Measurements from ENCODE around the gene SLC23A1.

Gene SLC23A1

DNA sequence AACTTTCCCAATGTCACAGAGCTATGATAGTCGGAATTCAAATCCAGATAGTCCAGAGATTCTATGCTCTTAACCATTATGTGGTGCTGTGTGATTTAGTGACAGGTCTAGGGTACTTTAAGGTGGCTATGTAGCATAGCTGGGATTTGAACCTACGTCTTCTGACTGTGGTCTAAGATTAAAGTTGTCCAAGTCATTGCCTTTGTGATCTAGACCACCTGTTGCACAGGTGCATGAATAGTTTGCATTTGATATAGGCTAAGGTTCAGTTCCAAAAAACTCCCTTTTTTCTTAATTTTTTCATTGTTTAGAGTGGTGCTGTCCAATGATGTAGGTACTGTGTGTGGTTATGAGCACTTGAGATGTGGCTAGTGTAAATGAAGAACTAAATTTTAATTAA, 38.9 kb downstream of the SLC23A1 start:
- Histone ChIP-seq H3K4me3 (peak overlapping the region; percentile 77), H3K27ac (peak overlapping the region; percentile 98; the same call in 1 of the 2 replicates), H3K9ac (peak overlapping the region; percentile 98), H3K4me2 (peak overlapping the region; percentile 90), H3K36me3 (peaks cover 51% of the 10 kb centered on the region), H3K4me1 (peaks cover 80% of the 10 kb centered on the region), H3K9me3 (no peaks in the 10 kb centered on the region), H3K27me3 (no peaks in the 10 kb centered on the region), H4K20me1 (peaks cover 82% of the 10 kb centered on the region)
- TF ChIP-seq Cebpa-rat (IDR thresholded peaks at IDR 0.05): no peak

DNA sequence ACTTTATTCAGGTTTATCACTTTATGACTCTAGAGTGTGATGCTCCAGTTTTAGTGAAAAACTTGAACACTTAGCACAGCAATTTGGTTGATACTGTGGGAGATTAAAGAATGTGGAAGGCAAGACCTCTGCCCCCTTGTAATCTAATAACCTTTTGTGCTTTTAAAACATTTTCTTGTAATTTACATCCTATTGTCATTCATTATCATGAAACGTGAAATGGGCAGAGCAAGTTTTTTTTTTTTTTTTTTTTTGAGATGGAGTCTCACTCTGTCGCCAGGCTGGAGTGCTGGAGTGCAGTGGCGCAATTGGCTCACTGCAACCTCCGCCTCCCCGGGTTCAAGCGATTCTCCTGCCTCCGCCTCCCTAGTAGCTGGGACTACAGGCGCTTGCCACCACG, 39.6 kb downstream of the SLC23A1 start:
- H3K4me3 ChIP-seq: peak overlapping the region; percentile 77
- no peaks in the 10 kb centered on the region for H3K27me3 ChIP-seq
- H3K36me3 ChIP-seq: peaks cover 46% of the 10 kb centered on the region
- peak overlapping the region; percentile 90 for H3K4me2 ChIP-seq
- no peaks in the 10 kb centered on the region for H3K9me3 ChIP-seq
- H4K20me1 ChIP-seq: peaks cover 75% of the 10 kb centered on the region
- peak overlapping the region; percentile 98 for H3K9ac ChIP-seq
- H3K4me1 ChIP-seq: peaks cover 73% of the 10 kb centered on the region
- TF ChIP-seq Cebpa-rat (IDR thresholded peaks at IDR 0.05): no peak
- peak overlapping the region; percentile 98 for H3K27ac ChIP-seq

DNA sequence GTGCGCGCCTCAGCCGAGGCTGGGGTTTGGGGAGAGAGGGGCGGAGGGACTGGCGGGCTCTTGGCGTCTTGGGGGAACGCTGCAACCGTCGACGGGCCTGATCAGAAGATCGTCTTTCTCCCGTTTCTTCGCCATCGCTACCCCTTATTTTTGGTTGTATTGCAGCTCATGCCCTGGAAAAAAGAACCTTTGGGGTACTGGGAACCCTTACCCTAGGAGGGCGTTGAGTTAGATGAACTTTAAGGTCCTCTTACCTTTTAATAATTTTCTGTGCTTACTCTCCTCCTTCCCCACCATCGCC, 40.7 kb downstream of the SLC23A1 start:
- no peaks in the 10 kb centered on the region for H3K27me3 ChIP-seq
- peaks cover 35% of the 10 kb centered on the region for H3K36me3 ChIP-seq

DNA sequence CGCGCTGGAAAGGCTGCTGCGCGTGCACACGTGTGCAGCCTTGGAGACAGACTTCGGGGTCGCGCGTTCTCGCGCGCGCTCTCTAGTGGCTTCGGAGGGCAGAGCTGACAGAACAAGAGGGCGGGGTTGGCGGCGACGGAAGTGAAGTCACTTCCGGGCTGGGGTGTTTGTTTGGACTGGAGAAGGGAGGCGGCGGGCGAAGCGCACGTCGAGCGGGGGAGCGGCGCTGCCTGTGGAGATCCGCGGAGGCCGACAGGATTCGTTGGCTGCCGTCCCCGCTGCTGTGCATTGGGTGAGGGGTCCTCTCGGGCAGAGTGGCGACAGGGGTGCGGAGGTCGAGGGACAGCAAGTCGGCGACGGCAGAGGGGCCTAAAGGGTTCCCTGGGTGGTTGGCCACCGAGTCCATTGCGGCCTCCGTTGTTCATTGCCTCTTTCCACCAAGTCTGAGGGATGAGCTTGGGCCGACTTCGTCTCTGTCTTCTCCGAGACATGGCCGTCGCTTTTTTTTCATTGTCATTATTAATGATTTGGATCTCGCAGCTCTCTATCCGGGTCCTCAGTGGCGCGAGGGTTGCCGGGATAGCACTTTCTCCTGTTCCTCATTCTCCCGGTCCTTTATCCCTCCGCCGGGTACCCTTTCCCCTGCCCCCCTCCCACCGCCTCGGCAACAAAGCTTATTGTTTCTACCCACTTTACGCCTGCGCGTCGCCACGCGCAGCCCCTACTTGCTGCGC, 41.2 kb downstream of the SLC23A1 start, which contains the start of gene PAIP2:
TSS of gene PAIP2 (plus strand) at position 166 of the 734 bp plus-strand sequence. CDS start 21,931 bp downstream, outside the sequence.
- TF ChIP-seq Cebpa-rat (IDR thresholded peaks at IDR 0.05): no peak

More for the DNA sequence above, 40.7 kb downstream of the SLC23A1 start:
- Histone ChIP-seq H3K4me1 (peaks cover 62% of the 10 kb centered on the region), H3K9ac (peak overlapping the region; percentile 98), H4K20me1 (peaks cover 64% of the 10 kb centered on the region), H3K4me3 (peak overlapping the region; percentile 77), H3K9me3 (no peaks in the 10 kb centered on the region), H3K27ac (peak overlapping the region; percentile 98), H3K4me2 (peak overlapping the region; percentile 90)
- TF ChIP-seq Cebpa-rat (IDR thresholded peaks at IDR 0.05): no peak

DNA sequence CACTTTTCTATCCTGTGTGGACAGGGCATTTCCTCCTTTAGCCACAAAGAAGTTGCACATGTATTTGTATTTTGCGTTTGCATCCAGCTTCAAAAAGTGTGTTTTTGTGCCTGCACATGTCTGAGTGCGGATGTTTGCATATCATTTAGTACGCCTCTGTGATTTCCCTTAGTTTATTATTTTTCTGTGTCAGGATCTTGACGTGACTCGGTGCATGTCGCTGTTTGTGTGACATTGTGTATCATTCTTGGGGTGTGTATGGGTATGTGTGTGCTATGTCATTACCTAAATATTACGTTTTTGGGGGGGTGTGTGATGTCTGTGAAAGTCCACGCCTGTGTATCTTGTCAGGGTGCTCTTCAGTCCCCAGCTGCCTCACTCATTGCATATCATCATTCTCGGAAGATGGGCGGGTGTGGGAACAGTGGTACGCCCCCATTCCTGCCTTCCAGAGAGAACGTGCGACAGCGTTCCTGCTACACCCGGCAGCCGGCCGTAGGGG, 41.9 kb downstream of the SLC23A1 start:
- H3K27ac ChIP-seq: no peak overlapping the region
- H3K9me3 ChIP-seq: no peaks in the 10 kb centered on the region

More for the DNA sequence above, 41.2 kb downstream of the SLC23A1 start, which contains the start of gene PAIP2:
- Histone ChIP-seq H3K36me3 (peaks cover 30% of the 10 kb centered on the region), H4K20me1 (peaks cover 59% of the 10 kb centered on the region), H3K9me3 (no peaks in the 10 kb centered on the region), H3K27ac (peak within 1 kb of the TSS; percentile 98), H3K9ac (peak within 1 kb of the TSS; percentile 98), H3K4me2 (peak within 1 kb of the TSS; percentile 90), H3K27me3 (no peaks in the 10 kb centered on the region), H3K4me3 (peak within 1 kb of the TSS; percentile 77), H3K4me1 (peaks cover 56% of the 10 kb centered on the region)

DNA sequence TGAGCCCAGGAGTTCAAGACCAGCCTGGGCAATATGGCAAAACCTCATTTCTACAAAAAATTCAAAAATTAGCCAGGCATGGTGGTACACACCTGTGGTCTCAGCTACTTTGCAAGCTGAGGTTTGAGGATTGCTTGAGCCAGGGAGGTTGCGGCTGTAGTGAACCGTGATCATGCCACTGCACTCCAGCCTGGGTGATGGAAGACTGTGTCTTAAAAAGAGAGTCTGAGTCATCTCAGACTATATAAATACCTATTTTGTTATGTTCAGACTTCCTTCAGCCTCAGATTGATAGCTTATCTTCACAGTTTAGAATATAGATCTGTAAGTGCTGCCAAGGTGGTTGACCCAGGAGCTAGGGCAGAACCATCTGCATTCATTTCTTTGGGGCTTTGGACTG, 43.0 kb downstream of the SLC23A1 start:
- peaks cover 38% of the 10 kb centered on the region for H3K4me1 ChIP-seq
- 0 out of 2 replicates have a peak overlapping the region, but pooled peaks have one; percentile 90 for H3K4me2 ChIP-seq
- no peak for TF ChIP-seq Cebpa-rat (IDR thresholded peaks at IDR 0.05)
- peaks cover 12% of the 10 kb centered on the region for H3K36me3 ChIP-seq
- H3K27ac ChIP-seq: peak overlapping the region; percentile 28; the same call in 1 of the 2 replicates
- no peaks in the 10 kb centered on the region for H3K9me3 ChIP-seq
- H3K4me3 ChIP-seq: no peak overlapping the region
- H4K20me1 ChIP-seq: peaks cover 57% of the 10 kb centered on the region
- no peak overlapping the region for H3K9ac ChIP-seq
- H3K27me3 ChIP-seq: no peaks in the 10 kb centered on the region

More for the DNA sequence above, 41.9 kb downstream of the SLC23A1 start:
- Histone ChIP-seq H4K20me1 (peaks cover 57% of the 10 kb centered on the region), H3K9ac (peak overlapping the region; percentile 98), H3K4me2 (peak overlapping the region; percentile 90), H3K27me3 (no peaks in the 10 kb centered on the region), H3K4me1 (peaks cover 50% of the 10 kb centered on the region), H3K4me3 (peak overlapping the region; percentile 77), H3K36me3 (peaks cover 24% of the 10 kb centered on the region)
- TF ChIP-seq Cebpa-rat (IDR thresholded peaks at IDR 0.05): no peak

DNA sequence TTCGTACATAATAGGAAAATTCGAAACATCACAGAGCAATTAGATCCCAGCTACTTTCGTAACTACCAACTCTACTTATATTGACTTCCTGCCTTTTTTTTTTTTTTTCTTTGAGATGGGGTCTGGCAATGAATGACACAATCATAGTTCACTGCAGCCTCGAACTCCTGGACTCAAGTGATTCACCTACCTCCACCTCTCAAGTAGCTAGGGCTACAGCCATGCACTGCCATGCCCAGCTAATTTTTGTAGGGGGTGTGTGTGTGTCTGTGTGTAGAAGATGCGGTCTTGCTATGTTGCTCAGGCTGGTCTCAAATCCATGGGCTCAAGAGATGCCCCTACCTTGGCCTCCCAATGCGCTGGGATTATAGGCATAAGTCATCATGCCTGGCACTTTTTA, 47.3 kb downstream of the SLC23A1 start:
- peaks cover 13% of the 10 kb centered on the region for H3K4me1 ChIP-seq
- no peak overlapping the region for H3K9ac ChIP-seq
- peaks cover 41% of the 10 kb centered on the region for H3K36me3 ChIP-seq
- no peak overlapping the region for H3K4me3 ChIP-seq
- H4K20me1 ChIP-seq: peaks cover 71% of the 10 kb centered on the region
- H3K27ac ChIP-seq: no peak overlapping the region
- no peaks in the 10 kb centered on the region for H3K9me3 ChIP-seq
- H3K27me3 ChIP-seq: no peaks in the 10 kb centered on the region
- no peak for TF ChIP-seq Cebpa-rat (IDR thresholded peaks at IDR 0.05)
- no peak overlapping the region for H3K4me2 ChIP-seq

Data from BLaER1 (cell line).